Activated T-cell treated with anti-CD3 and anti-CD28 coated beads, Interleukin-2, amount 50 U/mL, for 1 hour (primary cell): ENCODE results near the gene MYO18B.

Experiments used
- DNase-seq: peaks from one replicate; pipeline ENCODE4 v3.0.0-alpha.2; 2020

MYO18B gene

DNA sequence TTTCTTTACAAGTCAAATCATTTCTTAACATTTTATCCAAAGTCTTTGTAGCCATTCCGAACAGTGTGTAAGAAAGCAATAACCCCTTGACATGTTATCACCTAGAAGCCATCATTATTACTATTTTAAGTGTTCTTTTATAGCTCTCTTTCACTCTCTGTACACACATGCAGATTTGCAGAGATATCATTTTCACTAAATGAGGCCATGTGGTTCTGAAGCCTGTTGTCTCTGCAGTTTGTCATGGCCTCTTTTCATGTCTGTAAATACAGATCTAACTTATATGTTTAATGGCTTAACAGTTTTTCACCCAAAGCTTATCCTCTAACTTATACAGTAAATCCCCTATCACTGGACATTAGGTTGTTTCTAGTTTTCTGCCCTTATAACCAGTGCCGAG, 166.8 kb downstream of the MYO18B start:
- no peak for DNase-seq

- no peak for DNase-seq
These were observed 167.8 kb downstream of the MYO18B start for GRCh38 chr22:25909614-25910387.

GRCh38 chr22:25911243-25911972, 169.4 kb downstream of the MYO18B start:
- DNase-seq = no peak

DNA sequence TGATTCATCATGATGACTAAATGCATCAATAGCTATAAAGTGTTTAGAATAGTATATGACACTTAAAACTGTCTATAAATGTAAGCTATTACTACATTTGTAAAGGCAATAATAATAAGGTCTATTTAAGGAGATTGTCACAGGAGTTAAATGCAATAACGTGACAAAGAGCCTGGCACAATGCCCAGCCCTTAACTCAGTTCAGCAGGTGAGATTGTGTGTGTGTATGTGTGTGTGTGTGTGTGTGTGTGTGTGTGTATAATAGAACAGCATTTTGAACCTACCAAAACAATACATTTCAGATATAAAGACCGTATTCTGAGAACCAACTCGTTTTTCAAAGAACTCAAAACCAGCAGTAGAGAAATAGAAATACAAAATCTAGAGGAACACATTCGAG, 177.5 kb downstream of the MYO18B start:
- no peak for DNase-seq

GRCh38 chr22:25922141-25922540, 180.2 kb downstream of the MYO18B start:
- no peak for DNase-seq

GRCh38 chr22:25923914-25924313, 181.9 kb downstream of the MYO18B start:
- no peak for DNase-seq

GRCh38 chr22:25928038-25928437, 186.1 kb downstream of the MYO18B start:
- no peak for DNase-seq

DNA sequence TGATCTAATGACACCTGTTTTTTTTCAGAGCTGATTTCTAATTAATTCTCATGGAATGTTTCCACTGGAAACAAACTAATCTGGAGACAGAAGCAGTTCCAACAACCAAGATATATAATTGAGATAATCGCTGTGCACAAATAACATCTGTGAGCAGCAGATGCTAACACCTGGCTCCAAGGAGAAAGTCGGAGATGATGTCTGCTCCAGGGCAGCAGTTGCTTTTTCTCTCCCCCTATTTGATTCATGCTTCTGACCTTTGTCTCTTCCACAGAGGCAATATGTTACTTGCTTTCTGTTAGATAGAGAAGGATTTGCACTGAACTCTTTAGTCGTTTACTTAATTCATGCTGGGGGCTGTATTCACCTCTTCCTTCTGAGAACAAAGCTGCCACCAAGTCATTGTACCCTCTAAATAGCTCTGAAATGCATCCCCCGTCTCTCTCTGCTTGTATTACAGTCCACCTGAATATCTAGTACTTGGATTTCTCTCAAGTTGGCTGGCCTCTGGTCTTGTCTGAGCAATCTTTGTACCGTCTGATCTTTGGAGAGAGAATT, 187.4 kb downstream of the MYO18B start:
- no peak for DNase-seq

GRCh38 chr22:25930083-25930482, 188.1 kb downstream of the MYO18B start:
- DNase-seq = no peak

DNA sequence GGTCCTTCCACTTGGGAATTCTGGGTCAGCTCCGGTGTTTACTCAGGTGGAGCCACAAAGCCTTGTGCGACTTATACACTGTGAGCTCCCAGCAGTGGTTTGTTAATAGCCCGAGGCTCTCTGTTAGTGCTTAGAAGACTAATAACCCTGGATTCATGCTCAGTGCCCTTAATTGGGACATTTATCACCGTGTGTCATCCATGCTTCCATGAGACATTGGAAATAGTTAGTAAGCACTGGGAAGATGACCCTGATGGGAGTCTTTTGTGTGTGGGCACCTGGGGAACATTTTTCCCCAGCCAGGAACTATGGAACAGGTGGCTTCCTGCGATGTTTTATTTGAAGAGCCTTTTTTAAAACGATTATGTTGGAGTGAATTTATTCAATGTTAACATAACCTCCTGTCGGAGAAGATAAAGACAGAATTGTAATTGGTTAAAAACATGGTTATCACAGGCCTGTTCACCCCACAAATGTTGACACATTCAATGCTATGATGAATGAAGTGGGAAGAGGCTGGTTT, 188.9 kb downstream of the MYO18B start:
- no peak for DNase-seq

GRCh38 chr22:25933158-25933788, 191.3 kb downstream of the MYO18B start:
- DNase-seq = no peak

DNA sequence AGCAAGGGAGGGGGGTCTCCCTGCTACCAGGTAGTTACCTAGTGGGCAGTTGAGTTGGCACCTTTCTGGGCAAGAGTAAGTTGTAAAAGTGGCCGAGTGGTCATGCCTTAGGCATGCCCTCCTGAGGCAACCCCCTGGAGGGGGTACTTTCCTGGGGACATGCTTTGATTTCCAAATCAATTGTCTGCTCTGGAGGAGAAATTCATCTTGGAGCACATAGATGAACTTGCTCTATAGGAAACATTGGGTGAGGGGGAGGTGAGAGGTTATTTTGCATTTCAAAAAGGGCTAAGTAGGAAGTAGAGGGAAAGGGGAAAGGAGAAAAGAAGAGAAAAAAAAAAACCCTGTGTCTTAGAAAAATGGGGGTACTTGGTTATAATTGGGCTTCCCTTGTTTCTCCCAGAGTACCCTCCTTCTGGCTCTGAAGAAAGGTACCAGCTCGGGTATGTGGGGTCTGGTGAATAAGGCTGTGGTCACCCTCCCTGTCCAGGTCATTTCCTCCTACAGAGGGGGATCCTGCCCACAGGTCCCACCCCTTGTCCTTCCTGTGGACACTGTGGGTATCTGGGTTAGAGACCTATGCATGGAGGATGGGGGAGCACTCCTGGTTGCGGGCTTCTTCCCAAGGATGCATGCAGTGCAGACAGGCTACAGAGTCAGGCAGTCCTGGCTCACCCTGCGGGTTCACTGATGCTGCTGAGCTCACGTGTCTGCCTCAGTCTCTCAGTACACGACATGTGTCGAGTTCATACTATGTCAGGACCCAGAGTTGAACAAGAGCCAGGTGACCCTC, 193.5 kb downstream of the MYO18B start:
- no peak for DNase-seq

GRCh38 chr22:25938151-25938550, 196.2 kb downstream of the MYO18B start:
- no peak for DNase-seq

- no peak for DNase-seq
These were observed 197.4 kb downstream of the MYO18B start for GRCh38 chr22:25939384-25939783.

- DNase-seq = no peak
These were observed 198.5 kb downstream of the MYO18B start for GRCh38 chr22:25940479-25940878.

DNA sequence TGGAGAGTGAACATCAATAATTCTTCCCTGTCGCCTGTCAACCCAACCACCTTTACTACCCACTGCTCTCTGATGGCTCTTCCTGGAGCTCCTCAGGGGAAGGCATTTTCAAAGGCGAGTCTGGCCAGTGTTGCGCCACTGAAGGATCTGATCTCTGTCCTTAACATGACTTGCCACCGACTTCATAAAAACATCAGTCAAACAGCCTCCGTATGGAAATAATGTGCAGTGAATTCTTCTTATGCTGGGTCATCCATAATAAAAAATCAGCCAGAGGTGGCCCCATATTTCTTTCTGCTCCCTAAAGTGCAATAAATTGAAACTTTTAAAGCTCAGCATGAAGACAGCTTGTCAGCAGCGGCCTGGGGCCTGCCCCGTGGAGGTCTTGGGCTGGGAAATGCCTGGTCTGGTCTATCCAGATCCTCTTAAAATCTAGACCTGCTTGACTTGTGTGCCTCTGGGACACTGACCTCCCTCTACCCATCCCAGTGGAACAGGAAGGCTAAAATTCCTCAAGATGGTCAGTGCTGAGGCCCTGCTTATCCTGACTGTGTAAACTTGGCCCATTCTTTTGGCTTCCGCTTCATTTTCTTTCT, 199.5 kb downstream of the MYO18B start:
- no peak for DNase-seq

- no peak for DNase-seq
These were observed 200.3 kb downstream of the MYO18B start for GRCh38 chr22:25942115-25942855.

GRCh38 chr22:25942856-25943411, 200.9 kb downstream of the MYO18B start:
- no peak for DNase-seq

- no peak for DNase-seq
These were observed 208.1 kb downstream of the MYO18B start for GRCh38 chr22:25950111-25950510.

GRCh38 chr22:25953276-25953675, 211.3 kb downstream of the MYO18B start:
- no peak for DNase-seq

GRCh38 chr22:25953919-25954318, 211.9 kb downstream of the MYO18B start:
- no peak for DNase-seq
